ENCODE results near the gene PTPRN2.
A peak's percentile ranks its signal among the peaks of the same experiment; 100 is the strongest.

The PTPRN2 gene

GRCh38 chr7:157686285-157686894 is 901.2 kb downstream of the PTPRN2 start:
- H3K36me3 Mint-ChIP-seq = no peaks in the 10 kb centered on the region
- H3K4me3 Mint-ChIP-seq = no peak overlapping the region
- no peaks in the 10 kb centered on the region for H3K9me3 Mint-ChIP-seq
- no peak overlapping the region for H3K27ac Mint-ChIP-seq
- CTCF ChIA-PET = no interaction called here
- peaks cover 98% of the 10 kb centered on the region for H3K27me3 Mint-ChIP-seq
- peaks cover 11% of the 10 kb centered on the region for H3K4me1 Mint-ChIP-seq
- DNase-seq = no peak

GRCh38 chr7:157685430-157686284 is 902.0 kb downstream of the PTPRN2 start:
- Mint-ChIP-seq H3K4me3 (no peak overlapping the region), H3K36me3 (no peaks in the 10 kb centered on the region), H3K4me1 (peaks cover 9% of the 10 kb centered on the region), H3K27me3 (peaks cover 96% of the 10 kb centered on the region), H3K9me3 (no peaks in the 10 kb centered on the region), H3K27ac (no peak overlapping the region)
- CTCF ChIA-PET = no interaction called here
- peak; percentile 8 for DNase-seq

- CTCF ChIA-PET = no interaction called here
- no peak overlapping the region for H3K4me3 Mint-ChIP-seq
- no peak overlapping the region for H3K27ac Mint-ChIP-seq
- H3K36me3 Mint-ChIP-seq = no peaks in the 10 kb centered on the region
- H3K4me1 Mint-ChIP-seq = peaks cover 5% of the 10 kb centered on the region
- H3K27me3 Mint-ChIP-seq = peaks cover 96% of the 10 kb centered on the region
- no peak for DNase-seq
- no peaks in the 10 kb centered on the region for H3K9me3 Mint-ChIP-seq
Measured at GRCh38 chr7:157684909-157685429, 902.7 kb downstream of the PTPRN2 start.

DNA sequence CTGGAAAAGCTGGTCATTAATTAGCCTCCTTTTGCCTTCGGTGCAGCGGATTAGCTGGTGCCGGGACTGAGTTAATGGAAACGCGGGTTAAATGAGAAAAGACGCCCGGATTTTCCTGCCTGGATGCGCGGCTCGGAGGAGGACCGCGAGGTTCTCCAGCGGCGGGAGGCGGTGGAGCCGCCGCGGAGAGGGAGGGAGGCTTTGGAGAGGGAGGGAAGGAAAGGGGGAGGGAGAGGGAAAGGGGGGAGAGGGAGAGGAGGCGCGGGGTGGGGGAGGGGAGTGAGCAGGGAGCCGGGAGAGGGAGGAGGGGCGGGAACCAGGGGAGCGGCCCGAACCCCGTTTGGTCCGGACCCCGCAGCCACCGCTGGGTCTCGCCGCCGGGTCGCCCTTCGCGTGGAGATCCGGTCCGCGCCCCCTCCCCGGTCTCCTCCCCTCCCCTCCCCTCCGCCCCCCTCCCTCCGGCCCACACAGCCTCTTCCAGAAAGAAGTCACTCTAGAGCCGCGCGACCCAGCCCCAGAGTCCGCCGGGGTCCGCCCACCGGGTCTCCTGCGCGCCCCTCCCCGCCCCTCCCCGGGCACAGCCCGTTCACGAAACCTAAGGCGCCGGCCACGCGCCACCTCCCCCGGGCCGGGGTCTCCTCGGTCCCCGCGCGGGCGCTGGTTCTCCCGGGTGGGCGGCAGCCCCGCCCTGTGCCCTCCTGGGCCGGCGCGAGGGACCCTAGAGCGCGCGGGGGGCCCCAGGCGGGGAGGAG is 903.3 kb downstream of the PTPRN2 start:
- CTCF ChIA-PET = no interaction called here

GRCh38 chr7:157683747-157684156 is 903.9 kb downstream of the PTPRN2 start:
- Mint-ChIP-seq H3K27ac (peak overlapping the region; percentile 39), H3K9me3 (no peaks in the 10 kb centered on the region), H3K36me3 (no peaks in the 10 kb centered on the region), H3K4me1 (peaks cover 2% of the 10 kb centered on the region), H3K4me3 (no peak overlapping the region), H3K27me3 (peaks cover 96% of the 10 kb centered on the region)
- CTCF ChIA-PET = no interaction called here
- no peak for DNase-seq

More for the DNA sequence above, 903.3 kb downstream of the PTPRN2 start:
- DNase-seq = no peak
- Mint-ChIP-seq H3K4me1 (peaks cover 2% of the 10 kb centered on the region), H3K4me3 (no peak overlapping the region), H3K27ac (peak overlapping the region; percentile 39), H3K36me3 (no peaks in the 10 kb centered on the region), H3K27me3 (peaks cover 96% of the 10 kb centered on the region), H3K9me3 (no peaks in the 10 kb centered on the region)

DNA sequence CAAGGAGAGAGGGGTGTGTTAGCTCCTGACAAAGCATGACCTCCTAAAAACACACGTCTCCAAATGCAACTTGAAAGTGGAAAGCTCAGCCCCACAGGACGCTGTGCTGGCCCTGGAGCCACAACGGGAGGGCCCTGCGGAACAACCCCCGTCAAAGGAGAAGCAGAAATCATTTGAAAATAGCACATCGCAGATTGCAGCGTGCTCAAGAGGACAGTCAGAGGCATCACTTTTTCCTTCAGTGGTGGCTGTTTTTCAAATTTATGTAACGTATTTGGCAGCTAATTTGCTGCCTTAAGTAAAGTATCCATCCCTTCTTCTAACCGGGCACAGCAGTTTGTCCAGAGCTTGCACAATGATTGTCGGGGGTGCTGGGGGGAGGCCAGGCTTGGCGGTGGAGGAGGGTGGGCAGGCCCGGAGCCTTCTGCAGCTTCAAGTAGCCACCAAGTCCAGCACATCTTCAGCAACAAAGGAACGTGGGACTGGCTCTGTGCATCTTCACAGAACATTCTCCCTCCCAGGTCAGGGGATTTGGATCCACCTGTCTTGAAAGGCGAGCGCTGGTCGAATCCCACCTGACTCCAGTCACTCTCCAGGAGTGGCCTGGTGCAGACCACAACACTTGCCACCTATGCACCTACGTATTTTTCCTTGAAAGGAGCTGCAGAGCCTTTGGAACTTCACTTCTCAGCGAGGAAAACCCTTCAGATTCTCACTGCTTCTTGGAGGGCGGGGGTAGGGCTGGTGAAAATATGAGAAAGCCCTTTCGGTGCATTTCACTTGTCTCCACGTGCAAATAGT is 904.5 kb downstream of the PTPRN2 start:
- Mint-ChIP-seq H3K4me3 (no peak overlapping the region), H3K9me3 (no peaks in the 10 kb centered on the region), H3K4me1 (peaks cover 2% of the 10 kb centered on the region), H3K27me3 (peaks cover 96% of the 10 kb centered on the region), H3K36me3 (no peaks in the 10 kb centered on the region), H3K27ac (no peak overlapping the region)
- no peak for DNase-seq
- CTCF ChIA-PET = no interaction called here

DNA sequence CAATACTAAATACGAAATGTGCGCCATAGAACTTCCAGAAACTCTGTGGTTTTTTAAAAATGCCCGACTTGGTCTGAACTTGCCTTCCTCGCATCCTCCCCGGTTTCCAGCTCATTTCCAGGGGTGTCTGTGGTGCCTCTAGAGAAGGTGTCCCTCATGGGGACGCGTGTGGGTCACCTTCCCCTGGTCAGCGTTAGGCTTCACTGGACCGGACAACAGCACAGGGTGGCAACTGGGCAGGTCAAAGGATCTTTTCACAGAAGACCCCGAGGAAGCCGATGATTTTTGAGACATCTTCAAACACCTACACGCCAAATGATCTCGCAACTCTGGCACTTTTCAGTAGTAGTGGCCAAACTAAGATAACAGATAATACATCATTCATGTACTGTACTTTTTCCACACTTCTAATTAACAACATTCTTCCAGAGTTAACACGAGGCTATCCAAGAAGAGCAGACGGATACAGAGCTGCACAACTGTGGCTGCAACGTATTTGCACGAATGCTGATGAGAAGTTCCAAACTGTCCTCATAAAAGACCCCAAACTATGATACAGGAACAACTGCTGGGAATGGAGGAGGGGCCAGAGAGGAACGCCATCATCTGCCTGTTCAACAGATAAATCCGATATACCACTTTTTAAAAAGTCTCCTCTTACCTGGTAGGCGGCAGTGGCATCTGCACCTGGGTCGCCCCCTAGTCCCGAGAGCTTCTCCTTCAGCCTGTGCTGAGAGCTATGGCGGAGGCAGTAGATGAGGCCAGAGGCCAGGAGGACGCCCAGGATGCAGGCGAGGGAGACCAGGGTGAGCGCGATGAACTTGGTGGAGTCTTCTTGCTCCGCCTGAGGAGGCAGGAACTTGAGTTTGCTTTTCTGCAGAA is 905.3 kb downstream of the PTPRN2 start:
- DNase-seq = no peak
- Mint-ChIP-seq H3K27ac (no peak overlapping the region), H3K36me3 (no peaks in the 10 kb centered on the region), H3K27me3 (peaks cover 96% of the 10 kb centered on the region), H3K4me3 (no peak overlapping the region), H3K9me3 (no peaks in the 10 kb centered on the region), H3K4me1 (peaks cover 4% of the 10 kb centered on the region)
- CTCF ChIA-PET = no interaction called here

DNA sequence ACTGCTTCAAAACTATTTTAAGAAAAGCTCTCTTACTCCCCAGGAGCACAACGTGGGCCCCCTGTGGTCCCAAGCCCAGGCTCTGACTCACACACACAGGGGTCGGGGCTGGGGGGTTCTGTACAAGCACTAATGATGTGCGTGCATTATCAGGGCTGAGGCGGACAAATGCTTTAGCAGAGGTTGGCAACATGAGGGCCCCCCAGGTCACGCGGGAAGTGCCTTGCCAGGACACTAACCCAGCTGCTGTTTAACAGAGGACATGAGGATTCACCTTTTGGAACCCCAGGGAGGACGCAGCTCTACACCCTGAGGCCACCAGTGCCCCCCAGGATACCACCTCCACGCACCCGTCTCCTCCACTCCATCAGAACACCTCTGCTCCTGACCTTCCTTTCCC is 908.0 kb downstream of the PTPRN2 start:
- Mint-ChIP-seq H3K4me3 (no peak overlapping the region), H3K27me3 (peaks cover 96% of the 10 kb centered on the region), H3K36me3 (no peaks in the 10 kb centered on the region)

GRCh38 chr7:157678501-157678900 is 909.1 kb downstream of the PTPRN2 start:
- no peak overlapping the region for H3K4me3 Mint-ChIP-seq
- peaks cover 4% of the 10 kb centered on the region for H3K4me1 Mint-ChIP-seq
- CTCF ChIA-PET = no interaction called here

More for the DNA sequence above, 908.0 kb downstream of the PTPRN2 start:
- CTCF ChIA-PET = no interaction called here
- peaks cover 6% of the 10 kb centered on the region for H3K4me1 Mint-ChIP-seq
- no peaks in the 10 kb centered on the region for H3K9me3 Mint-ChIP-seq
- no peak overlapping the region for H3K27ac Mint-ChIP-seq
- DNase-seq = no peak

GRCh38 chr7:157676456-157677255 is 911.0 kb downstream of the PTPRN2 start:
- H3K4me3 Mint-ChIP-seq = no peak overlapping the region
- H3K4me1 Mint-ChIP-seq = peaks cover 4% of the 10 kb centered on the region
- no peak overlapping the region for H3K27ac Mint-ChIP-seq
- H3K9me3 Mint-ChIP-seq = no peaks in the 10 kb centered on the region
- peaks cover 94% of the 10 kb centered on the region for H3K27me3 Mint-ChIP-seq
- DNase-seq = no peak
- H3K36me3 Mint-ChIP-seq = no peaks in the 10 kb centered on the region
- CTCF ChIA-PET = no interaction called here

More at GRCh38 chr7:157678501-157678900, 909.1 kb downstream of the PTPRN2 start:
- Mint-ChIP-seq H3K9me3 (no peaks in the 10 kb centered on the region), H3K36me3 (no peaks in the 10 kb centered on the region), H3K27ac (no peak overlapping the region), H3K27me3 (peaks cover 96% of the 10 kb centered on the region)
- DNase-seq = no peak

DNA sequence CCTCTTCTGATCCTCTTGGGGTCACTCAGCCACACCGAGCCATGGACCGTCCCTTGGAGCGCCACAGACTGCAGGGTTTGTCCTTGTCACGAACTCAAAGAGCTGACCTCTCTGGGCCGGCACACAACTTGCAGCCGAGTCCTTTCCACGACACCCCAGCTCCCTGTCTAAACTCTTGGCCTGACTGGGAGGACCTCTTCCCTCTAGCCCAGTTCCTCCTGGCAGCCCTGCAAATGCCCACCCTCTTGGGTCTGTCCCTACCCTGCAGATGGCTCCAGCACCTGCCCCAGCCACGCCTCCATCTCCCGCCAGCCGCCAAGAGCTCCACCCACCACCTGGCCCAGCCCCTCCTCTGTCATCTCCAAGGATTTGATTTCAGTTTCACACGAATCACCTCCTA is 911.6 kb downstream of the PTPRN2 start:
- Mint-ChIP-seq H3K27ac (no peak overlapping the region), H3K9me3 (no peaks in the 10 kb centered on the region), H3K4me3 (no peak overlapping the region), H3K4me1 (peaks cover 4% of the 10 kb centered on the region), H3K36me3 (no peaks in the 10 kb centered on the region), H3K27me3 (peaks cover 94% of the 10 kb centered on the region)
- CTCF ChIA-PET = no interaction called here
- no peak for DNase-seq

- H3K4me1 Mint-ChIP-seq = peaks cover 4% of the 10 kb centered on the region
- H3K4me3 Mint-ChIP-seq = no peak overlapping the region
- no peak for DNase-seq
- CTCF ChIA-PET = no interaction called here
- peaks cover 95% of the 10 kb centered on the region for H3K27me3 Mint-ChIP-seq
- no peaks in the 10 kb centered on the region for H3K9me3 Mint-ChIP-seq
- H3K27ac Mint-ChIP-seq = no peak overlapping the region
- H3K36me3 Mint-ChIP-seq = no peaks in the 10 kb centered on the region
Measured at GRCh38 chr7:157675427-157675927, 912.1 kb downstream of the PTPRN2 start.

Data from activated naive CD4-positive, alpha-beta T cell treated with anti-CD3 and anti-CD28 coated beads, Interleukin-2, amount 10 ng/mL, durations not matched to agents 7 days and 5 days (primary cell).